Ovary (tissue), 3 donors: ENCODE data around the gene PSMD1.
"Not testable (repeated sequence)": the region's sequence is repeated elsewhere in the genome, so short reads cannot be mapped to it uniquely, and the experiment has no call there.

Source experiments
- CTCF ChIP-seq, 3 donors: fragments of 450-650 bp in 2 of 3; fragments of 200-600 bp in 1 of 3; IDR thresholded peaks; one replicate each; pipeline versions ENCODE4 v1.5.1 to v1.8.0; 2016 to 2022; ENCODE audit warnings: antibody characterized with exemption in 3 of 3, mild to moderate bottlenecking in 1 of 3
- POLR2A ChIP-seq: fragments of 450-650 bp; IDR thresholded peaks from one replicate; pipeline ENCODE4 v1.6.1; 2017; ENCODE audit warnings: antibody characterized with exemption, mild to moderate bottlenecking, moderate library complexity
- donor health status: DM: no; HTN: no; CAD: no.

GRCh38 chr2:231067531-231067930 is 10.9 kb downstream of the PSMD1 start:
- TF ChIP-seq CTCF (IDR thresholded peaks at IDR 0.05); POLR2A: not testable (repeated sequence)
